Urinary bladder (tissue), 4 donors: ENCODE results near the gene GAB2. TPM values are rescaled to one million over a fixed set of nuclear protein-coding genes. Genes with fewer than 3 reads are reported as not detected.

ENCODE experiments used
- DNase-seq: peaks from one replicate; pipeline ENCODE4 v3.0.0-alpha.2; 2015; ENCODE audit errors: extremely low spot score
- H3K27ac ChIP-seq: one replicate; pipeline ENCODE4 v1.5.1; 2013; ENCODE audit warnings: low read depth, mild to moderate bottlenecking, moderate library complexity
- H3K36me3 ChIP-seq: one replicate; pipeline ENCODE4 v1.6.1; 2013; ENCODE audit warnings: mild to moderate bottlenecking, moderate library complexity; ENCODE audit not compliant: insufficient read depth
- H3K4me1 ChIP-seq: one replicate; pipeline ENCODE4 v1.6.1; 2013; ENCODE audit warnings: mild to moderate bottlenecking, moderate library complexity; ENCODE audit not compliant: insufficient read depth
- H3K4me3 ChIP-seq: one replicate; pipeline ENCODE4 v1.5.1; 2013; ENCODE audit warnings: low read depth, low read length
- WGBS: extraction: QIAGEN DNeasy Blood & Tissue Kit; methylation state at CpG from one replicate; pipeline ENCODE4 v1.1.7; 2013; 5-methylcytosine and 5-hydroxymethylcytosine counted together
- polyA plus RNA-seq: library from polyadenylated mRNA; stranded (reverse); fragments of 200-250 nt; gene quantifications from one replicate; pipeline ENCODE4 v1.2.3, GENCODE V29; 2013
- total RNA-seq: library from RNA; depleted of rRNA; stranded (reverse); fragments of >200 nt; gene quantifications from one replicate; pipeline ENCODE4 v1.2.3, GENCODE V29; 2014
- donor health status: healthy with polysubstance abuse.
- donor health status: healthy.

GAB2 gene
- total and polyA plus RNA-seq, 2 donors, result 13.2 to 16.8 TPM

GRCh38 chr11:78217650-78218541, 199.7 kb downstream of the GAB2 start:
- no peak for DNase-seq
- no peak overlapping the region for H3K27ac ChIP-seq
- WGBS, result 96% methylated on average over 14 of the region's 14 CpGs

DNA sequence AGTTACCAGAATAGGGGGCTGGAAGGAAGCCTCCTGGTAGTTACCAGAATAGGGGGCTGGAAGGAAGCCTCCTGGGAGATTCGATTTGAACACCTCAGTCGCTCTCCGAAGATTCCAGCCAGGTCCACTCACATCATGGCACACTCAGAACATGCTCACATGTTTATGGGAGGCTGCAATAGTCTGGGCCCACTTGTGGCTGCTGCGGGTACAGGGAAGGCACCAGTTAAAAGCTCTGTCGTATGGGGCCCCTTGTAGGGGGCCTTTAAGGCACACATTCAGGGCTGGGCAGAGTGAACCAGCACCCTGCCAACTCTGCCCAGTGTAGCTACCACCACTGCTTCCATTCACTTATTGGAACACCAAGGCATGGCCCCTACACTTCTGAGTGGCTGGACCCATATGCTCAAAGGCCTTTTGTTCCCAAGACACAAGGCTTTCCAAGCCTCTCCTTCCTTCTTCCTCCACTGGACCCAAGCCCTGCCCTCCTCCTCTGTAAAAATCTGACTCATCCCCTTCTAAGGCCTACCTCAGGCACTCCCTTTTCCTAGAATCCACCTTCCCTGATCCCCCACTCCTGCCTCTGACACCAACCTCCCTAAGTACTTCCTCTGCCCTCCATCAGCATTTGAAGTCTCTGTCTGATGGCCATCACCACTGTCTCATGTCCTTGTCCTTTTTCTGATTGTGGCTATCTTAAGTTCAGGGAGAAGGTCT, 200.9 kb downstream of the GAB2 start:
- H3K27ac ChIP-seq, result no peak overlapping the region
- no peak for DNase-seq
- 89% methylated on average over 5 of the region's 5 CpGs for WGBS
- peaks cover 3% of the 10 kb centered on the region for H3K36me3 ChIP-seq
- no peaks in the 10 kb centered on the region for H3K4me1 ChIP-seq
- no peak overlapping the region for H3K4me3 ChIP-seq

More at GRCh38 chr11:78217650-78218541, 199.7 kb downstream of the GAB2 start:
- Histone ChIP-seq H3K4me1 (no peaks in the 10 kb centered on the region), H3K4me3 (no peak overlapping the region), H3K36me3 (peaks cover 3% of the 10 kb centered on the region)

DNA sequence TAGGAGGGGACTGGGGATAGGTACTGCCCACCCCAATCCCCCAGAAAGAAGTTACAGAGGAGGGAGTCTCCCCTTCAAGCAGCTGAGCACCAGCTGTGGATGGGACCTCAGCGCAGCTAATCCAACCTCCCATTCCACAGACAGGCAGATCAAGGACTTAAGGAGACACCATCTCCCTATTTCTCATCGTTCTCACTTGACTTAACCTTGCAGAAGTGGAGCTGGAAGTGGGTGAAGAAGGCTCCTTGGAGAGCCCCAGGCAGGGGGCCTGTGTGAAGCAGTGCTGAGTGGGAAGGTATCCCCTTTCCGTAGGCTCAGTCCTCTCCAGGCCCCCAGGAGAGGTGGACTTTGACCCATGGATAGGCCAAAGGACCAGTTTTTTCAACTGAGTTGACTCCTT, 201.6 kb downstream of the GAB2 start:
- Histone ChIP-seq H3K4me1 (no peaks in the 10 kb centered on the region), H3K4me3 (no peak overlapping the region), H3K36me3 (peaks cover 3% of the 10 kb centered on the region), H3K27ac (no peak overlapping the region)
- DNase-seq, result no peak
- 93% methylated on average over 3 of the region's 3 CpGs for WGBS

GRCh38 chr11:78214331-78215194, 203.1 kb downstream of the GAB2 start:
- Histone ChIP-seq H3K36me3 (peaks cover 3% of the 10 kb centered on the region), H3K27ac (no peak overlapping the region), H3K4me3 (no peak overlapping the region), H3K4me1 (no peaks in the 10 kb centered on the region)
- no peak for DNase-seq
- WGBS, result 85% methylated on average over 12 of the region's 12 CpGs

- no peak overlapping the region for H3K27ac ChIP-seq
- H3K4me1 ChIP-seq, result no peaks in the 10 kb centered on the region
- WGBS, result 78% methylated on average over 8 of the region's 8 CpGs
- peaks cover 3% of the 10 kb centered on the region for H3K36me3 ChIP-seq
- no peak for DNase-seq
- H3K4me3 ChIP-seq, result no peak overlapping the region
Measured at GRCh38 chr11:78213526-78214330, 203.9 kb downstream of the GAB2 start.

DNA sequence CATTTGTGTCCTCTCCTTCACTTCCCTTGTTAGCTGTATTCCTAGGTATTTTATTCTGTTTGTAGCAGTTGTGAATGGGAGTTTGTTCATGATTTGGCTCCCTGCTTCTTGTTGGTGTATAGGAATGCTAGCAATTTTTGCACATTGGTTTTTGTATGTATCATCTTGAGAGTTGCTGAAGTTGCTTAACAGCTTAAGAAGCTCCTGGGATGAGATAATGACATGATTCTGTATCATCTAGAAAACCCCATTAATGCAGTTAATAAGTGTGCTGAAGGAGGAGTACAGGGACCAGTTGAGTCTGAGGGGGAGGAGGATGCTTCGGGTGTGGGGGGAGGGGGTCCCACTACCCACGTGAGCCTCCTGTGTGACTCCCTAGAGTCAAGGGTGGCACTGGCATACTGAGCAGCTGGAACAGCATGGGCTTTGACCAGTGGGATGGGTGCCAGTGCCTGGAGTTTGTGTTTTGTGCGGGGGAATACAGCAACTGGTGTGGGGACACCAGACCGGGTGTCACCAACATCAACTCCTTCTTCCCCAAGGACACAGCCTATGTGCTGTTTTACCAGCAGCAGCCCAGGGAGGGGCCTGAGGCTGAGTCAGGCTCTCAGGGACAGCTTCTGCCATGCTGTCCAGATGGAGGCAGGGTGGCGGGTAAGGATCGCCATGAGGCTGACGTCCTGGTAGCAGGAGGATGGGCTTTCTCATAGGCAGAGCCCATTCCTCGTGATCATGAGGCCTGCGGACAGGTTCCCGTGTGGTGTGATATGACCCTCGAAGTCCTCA, 204.8 kb downstream of the GAB2 start:
- H3K4me1 ChIP-seq, result no peaks in the 10 kb centered on the region
- DNase-seq, result no peak
- H3K36me3 ChIP-seq, result peaks cover 3% of the 10 kb centered on the region
- H3K27ac ChIP-seq, result no peak overlapping the region
- 84% methylated on average over 11 of the region's 11 CpGs for WGBS
- H3K4me3 ChIP-seq, result no peak overlapping the region

DNA sequence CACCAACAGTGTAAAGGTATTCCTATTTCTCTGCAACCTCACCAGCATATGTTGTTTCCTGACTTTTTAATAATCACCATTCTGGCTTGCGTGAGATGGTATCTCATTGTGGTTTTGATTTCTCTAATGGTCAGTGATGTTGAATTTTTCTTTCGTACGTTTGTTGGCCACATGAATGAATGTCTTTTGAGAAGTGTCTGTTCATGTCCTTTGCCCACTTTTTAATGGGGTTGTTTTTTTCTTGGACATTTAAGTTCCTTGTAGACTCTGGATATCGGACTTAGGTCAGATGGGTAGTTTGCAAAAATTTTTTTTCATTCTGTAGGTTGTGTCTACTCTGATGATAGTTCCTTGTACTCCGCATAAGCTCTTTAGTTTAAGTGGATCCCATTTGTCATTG, 206.1 kb downstream of the GAB2 start:
- H3K4me3 ChIP-seq, result no peak overlapping the region
- no peak overlapping the region for H3K27ac ChIP-seq
- DNase-seq, result no peak
- 99% methylated on average over 5 of the region's 5 CpGs for WGBS
- H3K36me3 ChIP-seq, result peaks cover 3% of the 10 kb centered on the region
- no peaks in the 10 kb centered on the region for H3K4me1 ChIP-seq

GRCh38 chr11:78210000-78210608, 207.5 kb downstream of the GAB2 start:
- Histone ChIP-seq H3K4me3 (no peak overlapping the region), H3K4me1 (no peaks in the 10 kb centered on the region), H3K27ac (no peak overlapping the region), H3K36me3 (no peaks in the 10 kb centered on the region)
- 89% methylated on average over 31 of the region's 31 CpGs for WGBS
- no peak for DNase-seq

DNA sequence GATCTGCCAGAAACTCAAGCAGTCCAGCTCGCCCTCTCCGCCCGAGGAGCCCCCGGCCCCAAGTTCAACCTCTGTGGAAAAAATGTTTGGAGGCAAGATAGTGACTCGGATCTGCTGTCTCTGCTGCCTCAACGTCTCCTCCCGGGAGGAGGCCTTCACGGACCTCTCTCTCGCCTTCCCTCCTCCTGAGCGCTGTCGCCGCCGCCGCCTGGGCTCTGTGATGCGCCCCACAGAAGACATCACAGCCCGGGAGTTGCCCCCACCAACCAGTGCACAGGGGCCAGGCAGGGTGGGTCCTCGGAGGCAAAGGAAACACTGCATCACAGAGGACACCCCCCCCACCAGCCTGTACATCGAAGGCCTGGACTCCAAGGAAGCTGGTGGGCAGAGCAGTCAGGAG, 208.1 kb downstream of the GAB2 start:
- H3K4me3 ChIP-seq, result no peak overlapping the region
- no peaks in the 10 kb centered on the region for H3K4me1 ChIP-seq
- WGBS, result 91% methylated on average over 18 of the region's 18 CpGs
- H3K36me3 ChIP-seq, result no peaks in the 10 kb centered on the region
- DNase-seq, result no peak
- no peak overlapping the region for H3K27ac ChIP-seq

DNA sequence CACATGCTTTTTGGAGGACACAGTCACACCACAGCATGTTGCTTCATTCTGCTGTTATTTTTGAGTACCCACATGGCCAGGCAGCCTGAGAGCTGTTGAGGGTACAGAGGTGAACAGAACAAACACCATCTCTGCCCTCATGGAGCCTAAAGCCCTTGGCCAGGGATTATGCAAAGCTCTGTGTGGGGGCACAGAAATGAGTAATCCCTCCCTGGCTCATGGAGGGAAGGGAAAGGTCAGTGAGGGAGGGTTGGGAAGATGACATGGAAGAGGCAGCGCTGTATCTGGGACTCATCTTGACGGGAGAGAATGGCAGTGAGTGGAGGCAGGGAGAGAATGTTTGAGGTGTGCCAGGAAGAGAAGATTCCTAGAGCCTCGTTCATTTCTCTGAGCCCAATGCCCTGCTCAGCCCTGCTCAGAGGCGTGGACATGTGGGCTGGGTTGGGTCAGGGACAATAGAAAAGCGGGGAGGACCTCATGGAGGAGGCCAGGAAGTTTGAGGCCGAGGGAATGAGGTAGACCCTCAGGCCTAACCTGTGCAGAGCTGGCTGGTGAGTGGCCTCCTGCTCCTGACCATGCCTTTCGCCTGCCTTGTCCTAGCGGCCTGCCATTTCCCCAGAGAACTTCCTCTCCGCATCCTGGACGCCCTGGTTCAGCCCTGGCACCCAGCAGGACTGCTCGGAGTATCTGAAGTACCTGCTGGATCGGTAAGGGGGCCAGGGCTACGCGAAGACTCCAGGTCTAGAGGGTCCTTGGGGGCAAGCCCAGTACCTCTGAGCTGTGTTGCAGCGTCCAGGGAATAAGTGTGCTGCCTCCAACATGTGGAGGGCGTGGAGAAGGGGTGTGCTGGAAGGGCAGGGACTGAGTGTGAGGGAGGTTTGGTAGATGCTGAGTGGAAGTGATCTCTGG, 209.1 kb downstream of the GAB2 start:
- no peak for DNase-seq
- WGBS, result 94% methylated on average over 16 of the region's 16 CpGs
- no peak overlapping the region for H3K4me3 ChIP-seq
- no peaks in the 10 kb centered on the region for H3K36me3 ChIP-seq
- no peak overlapping the region for H3K27ac ChIP-seq
- H3K4me1 ChIP-seq, result no peaks in the 10 kb centered on the region

- Histone ChIP-seq H3K4me1 (no peaks in the 10 kb centered on the region), H3K36me3 (no peaks in the 10 kb centered on the region), H3K27ac (no peak overlapping the region), H3K4me3 (no peak overlapping the region)
- 88% methylated on average over 11 of the region's 11 CpGs for WGBS
- DNase-seq, result no peak
Measured at GRCh38 chr11:78207532-78208256, 209.9 kb downstream of the GAB2 start.
